Sigmoid colon (tissue), 7 donors: ENCODE results near the gene SNX1. TPM values are rescaled to one million over a fixed set of nuclear protein-coding genes. Genes with fewer than 3 reads are reported as not detected.
"Not testable (repeated sequence)": the region's sequence is repeated elsewhere in the genome, so short reads cannot be mapped to it uniquely, and the experiment has no call there.

ENCODE experiments used
- DNase-seq: peaks from one replicate; pipeline ENCODE4 v3.0.0-alpha.2; 2019
- H3K27ac ChIP-seq, 4 donors: fragments of 200-600 bp; sonication (generic); one replicate each; pipeline ENCODE4 v1.5.1; 2016 to 2019; ENCODE audit warnings: mild to moderate bottlenecking in 1 of 4
- H3K27me3 ChIP-seq, 3 donors: fragments of 200-600 bp; sonication (generic); one replicate each; pipeline ENCODE4 v1.5.1; 2019; ENCODE audit warnings: mild to moderate bottlenecking in 1 of 3
- H3K36me3 ChIP-seq, 4 donors: fragments of 200-600 bp; sonication (generic); one replicate each; pipeline ENCODE4 v1.5.1; 2016 to 2019
- H3K4me1 ChIP-seq, 4 donors: fragments of 200-600 bp; sonication (generic); one replicate each; pipeline ENCODE4 v1.5.1; 2017 to 2019
- H3K4me3 ChIP-seq, 4 donors: fragments of 200-600 bp; sonication (generic); one replicate each; pipeline ENCODE4 v1.5.1; 2017 to 2019; ENCODE audit warnings: mild to moderate bottlenecking in 2 of 4, moderate library complexity in 1 of 4
- H3K9me3 ChIP-seq, 4 donors: fragments of 200-600 bp in 3 of 4; sonication (generic) in 3 of 4; one replicate each; pipeline versions ENCODE4 v1.5.1 to v1.6.1; 2013 to 2019
- CTCF ChIP-seq, 4 experiments: fragments of 450-650 bp in 3 of 4; fragments of 200-600 bp in 1 of 4; IDR thresholded peaks; one replicate each; pipeline ENCODE4 v1.5.1; 2016 to 2019; ENCODE audit warnings: antibody characterized with exemption in 4 of 4, mild to moderate bottlenecking in 3 of 4, moderate library complexity in 2 of 4
- EP300 ChIP-seq, 4 donors: sonication (generic); formaldehyde crosslinking; IDR thresholded peaks; one replicate each; pipeline ENCODE4 v1.6.1; 2017; ENCODE audit warnings: antibody characterized with exemption in 4 of 4
- POLR2A ChIP-seq, 2 donors: fragments of 450-650 bp; IDR thresholded peaks; one replicate each; pipeline ENCODE4 v1.6.1; 2016; ENCODE audit warnings: antibody characterized with exemption in 2 of 2, mild to moderate bottlenecking in 2 of 2, moderate library complexity in 2 of 2
- POLR2AphosphoS5 ChIP-seq, 4 donors: sonication (generic); formaldehyde crosslinking; IDR thresholded peaks; one replicate each; pipeline ENCODE4 v1.6.1; 2017; ENCODE audit warnings: antibody characterized with exemption in 4 of 4
- WGBS, 2 donors: extraction: QIAGEN DNeasy Blood & Tissue Kit; methylation state at CpG; one replicate each; pipeline ENCODE4 v1.1.7; 2013; 5-methylcytosine and 5-hydroxymethylcytosine counted together
- intact Hi-C: fragments of 100-400 bp; cut with DNase I; formaldehyde crosslinking; loops from one replicate; pipeline ENCODE4 v1.15.1; 2023
- polyA plus RNA-seq, 3 donors: library from polyadenylated mRNA; stranded (reverse); fragments of 200-250 nt; gene quantifications; one replicate each; pipeline ENCODE4 v1.2.3, GENCODE V29; 2013
- total RNA-seq, 4 donors: library from RNA; depleted of rRNA; stranded (reverse); fragments of >200 nt; gene quantifications; one replicate each; pipeline ENCODE4 v1.1.0, GENCODE V29; 2016
- donor health status: healthy with polysubstance abuse.
- donor health status: Bipolar disorder and iron deficiency.
- donor health status: healthy.

The SNX1 gene
- total and polyA plus RNA-seq, 7 donors = 70.3 to 88.1 (median 75.1) TPM

GRCh38 chr15:64050281-64051092 is 45.3 kb upstream of the SNX1 start:
- peaks cover 0 to 16% (median 9%) of the 10 kb centered on the region in 4 donors for H3K4me1 ChIP-seq
- intact Hi-C loops = no loop called here
- H3K27ac ChIP-seq = no peak overlapping the region
- 42 to 72% methylated on average over 8 of the region's 8 CpGs for WGBS, 2 donors
- no peaks in the 10 kb centered on the region for H3K9me3 ChIP-seq
- no peak for DNase-seq
- H3K4me3 ChIP-seq = no peak overlapping the region
- no peaks in the 10 kb centered on the region for H3K27me3 ChIP-seq
- no peak for TF ChIP-seq EP300 (IDR thresholded peaks at IDR 0.05)
- TF ChIP-seq POLR2A (IDR thresholded peaks at IDR 0.05) = no peak
- TF ChIP-seq CTCF (IDR thresholded peaks at IDR 0.05) = no peak
- no peak for TF ChIP-seq POLR2AphosphoS5 (IDR thresholded peaks at IDR 0.05)
- H3K36me3 ChIP-seq = no peaks in the 10 kb centered on the region

- DNase-seq = no peak
- WGBS, 2 donors = 94 to 96% methylated on average over 2 of the region's 2 CpGs
Observed at GRCh38 chr15:64051093-64051402, 44.7 kb upstream of the SNX1 start.

GRCh38 chr15:64051407-64052259 is 44.1 kb upstream of the SNX1 start:
- H3K27me3 ChIP-seq = no peaks in the 10 kb centered on the region
- WGBS, 2 donors = 80 to 81% methylated on average over 6 of the region's 6 CpGs

More at GRCh38 chr15:64051093-64051402, 44.7 kb upstream of the SNX1 start:
- Histone ChIP-seq H3K36me3 (no peaks in the 10 kb centered on the region), H3K27ac (no peak overlapping the region), H3K27me3 (no peaks in the 10 kb centered on the region), H3K9me3 (no peaks in the 10 kb centered on the region), H3K4me1 (peaks cover 0 to 11% (median 4%) of the 10 kb centered on the region in 4 donors), H3K4me3 (no peak overlapping the region)
- intact Hi-C loops = no loop called here
- TF ChIP-seq CTCF (IDR thresholded peaks at IDR 0.05) (no peak), POLR2AphosphoS5 (IDR thresholded peaks at IDR 0.05) (no peak), POLR2A (IDR thresholded peaks at IDR 0.05) (no peak), EP300 (IDR thresholded peaks at IDR 0.05) (no peak)

GRCh38 chr15:64052925-64053491 is 42.8 kb upstream of the SNX1 start:
- Histone ChIP-seq H3K27me3 (no peaks in the 10 kb centered on the region), H3K27ac (no peak overlapping the region), H3K9me3 (no peaks in the 10 kb centered on the region), H3K4me3 (no peak overlapping the region), H3K4me1 (no peaks in the 10 kb centered on the region), H3K36me3 (no peaks in the 10 kb centered on the region)
- intact Hi-C loops = no loop called here
- WGBS, 2 donors = 92 to 94% methylated on average over 5 of the region's 5 CpGs
- no peak for TF ChIP-seq CTCF (IDR thresholded peaks at IDR 0.05)
- DNase-seq = no peak

More at GRCh38 chr15:64051407-64052259, 44.1 kb upstream of the SNX1 start:
- H3K4me3 ChIP-seq = no peak overlapping the region
- intact Hi-C loops = no loop called here
- TF ChIP-seq POLR2AphosphoS5 (IDR thresholded peaks at IDR 0.05) = no peak
- TF ChIP-seq CTCF (IDR thresholded peaks at IDR 0.05) = no peak
- no peak for TF ChIP-seq POLR2A (IDR thresholded peaks at IDR 0.05)
- no peak for TF ChIP-seq EP300 (IDR thresholded peaks at IDR 0.05)
- no peak overlapping the region for H3K27ac ChIP-seq
- DNase-seq = no peak
- H3K36me3 ChIP-seq = no peaks in the 10 kb centered on the region
- peaks cover 0 to 8% (median 2%) of the 10 kb centered on the region in 4 donors for H3K4me1 ChIP-seq
- no peaks in the 10 kb centered on the region for H3K9me3 ChIP-seq

- DNase-seq, H3K4me1 ChIP-seq, H3K27me3 ChIP-seq, H3K9me3 ChIP-seq, H3K27ac ChIP-seq, H3K36me3 ChIP-seq, H3K4me3 ChIP-seq, intact Hi-C loops: not testable (repeated sequence)
- 89 to 91% methylated on average over 12 of the region's 12 CpGs for WGBS, 2 donors
Observed at GRCh38 chr15:64053674-64054073, 42.1 kb upstream of the SNX1 start.
